ENCODE results near the gene AQP5. TPM values are rescaled to one million over a fixed set of nuclear protein-coding genes. Genes with fewer than 3 reads are reported as not detected.

The AQP5 gene
- total and polyA plus RNA-seq, 2 of the 8 experiments (the other 6 are each of a cell fraction or from before 2014, with no cell fraction given) = 2.5 to 3.2 TPM

- Histone ChIP-seq H3K36me3 (ENCODE audit: control insufficient read depth in 2 of 4, insufficient read depth in 4 of 4, low read length in 3 of 4) (no peaks in the 10 kb centered on the region), H3K4me3 (ENCODE audit: extremely low read depth in 1 of 4, insufficient read depth in 2 of 4, low read depth in 3 of 4, low read length in 4 of 4) (no peak overlapping the region), H3K4me2 (ENCODE audit: insufficient read depth in 1 of 2, low read depth in 2 of 2, low read length in 2 of 2) (no peak overlapping the region), H2AK5ac (ENCODE audit: low read depth, low read length) (no peak overlapping the region), H3K4me1 (replicated peaks in 1 of 4; ENCODE audit: control insufficient read depth in 3 of 4, insufficient read depth in 4 of 4, low read length in 3 of 4) (no peaks in the 10 kb centered on the region; a peak in 1 of 7 replicates), H3K4ac (replicated peaks; ENCODE audit: insufficient read length, low read depth, low read length) (no peak overlapping the region), H3K18ac (ENCODE audit: extremely low read depth, low read length) (no peak overlapping the region), H2BK120ac (replicated peaks; ENCODE audit: low read depth, low read length) (no peak overlapping the region), H4K91ac (replicated peaks; ENCODE audit: insufficient read length, low read length) (no peak overlapping the region), H2BK5ac (ENCODE audit: low read depth, low read length) (no peak overlapping the region), H4K8ac (ENCODE audit: extremely low read depth, insufficient read depth, low read length) (no peak overlapping the region), H3K79me2 (ENCODE audit: control insufficient read depth in 1 of 2, insufficient read depth in 2 of 2, low read length in 2 of 2) (no peaks in the 10 kb centered on the region), H3K14ac (ENCODE audit: insufficient read length) (no peak overlapping the region), H3K27me3 (replicated peaks in 1 of 4; ENCODE audit: control insufficient read depth in 3 of 4, extremely low read depth in 1 of 4, insufficient read depth in 3 of 4, low read length in 3 of 4) (no peaks in the 10 kb centered on the region), H3K23ac (ENCODE audit: insufficient read length) (no peak overlapping the region), H3K79me1 (ENCODE audit: low read depth, low read length) (0 out of 2 replicates have a peak, but pooled peaks cover 1% of the 10 kb centered on the region), H2BK15ac (ENCODE audit: low read length) (no peak overlapping the region), H3K56ac (replicated peaks; ENCODE audit: insufficient read length, low read depth, low read length) (no peak overlapping the region), H3K9me3 (ENCODE audit: insufficient read depth in 2 of 2, low read depth in 1 of 2, low read length in 1 of 2) (no peaks in the 10 kb centered on the region), H4K5ac (ENCODE audit: insufficient read length, low read depth, low read length) (no peak overlapping the region), H2BK12ac (ENCODE audit: low read depth, low read length) (no peak overlapping the region), H2BK20ac (ENCODE audit: low read length) (no peak overlapping the region), H3K27ac (ENCODE audit: low read depth, low read length) (no peak overlapping the region), H2AFZ (ENCODE audit: low read length) (no peak overlapping the region), H4K20me1 (replicated peaks in 1 of 2; ENCODE audit: control insufficient read depth in 1 of 2, insufficient read depth in 2 of 2, low read length in 2 of 2) (peaks cover 0 to 2% of the 10 kb centered on the region in 2 experiments), H3K9ac (replicated peaks in 1 of 4; ENCODE audit: extremely low read depth in 1 of 4, low read depth in 3 of 4, low read length in 3 of 4) (no peak overlapping the region), H3K23me2 (ENCODE audit: low read depth, low read length) (0 out of 2 replicates have a peak, but pooled peaks cover under 1% of the 10 kb centered on the region)
- no peak for TF ChIP-seq TAF7 (optimal IDR thresholded peaks at IDR 0.05; ENCODE audit: borderline replicate concordance, low read depth, low read length)
- TF ChIP-seq BCL11A (IDR thresholded peaks at IDR 0.05; ENCODE audit: low read depth in 2 of 2, low read length in 2 of 2) = no peak
- no peak for TF ChIP-seq SUZ12 (IDR thresholded peaks at IDR 0.05; ENCODE audit: low read length)
- no peak for TF ChIP-seq CBX5 (IDR thresholded peaks at IDR 0.05; ENCODE audit: low read depth, low read length)
- TF ChIP-seq CHD1 (IDR thresholded peaks at IDR 0.05; ENCODE audit: low read depth, low read length) = no peak
- TF ChIP-seq KDM5A (IDR thresholded peaks at IDR 0.05; ENCODE audit: low read length) = no peak
- no peak for TF ChIP-seq RBBP5 (IDR thresholded peaks at IDR 0.05; ENCODE audit: borderline replicate concordance, low read depth, low read length)
- TF ChIP-seq TEAD4 (IDR thresholded peaks at IDR 0.05; ENCODE audit: low read depth, low read length) = no peak
- TF ChIP-seq E2F6 (IDR thresholded peaks at IDR 0.05) = no peak
- TF ChIP-seq SIX5 (IDR thresholded peaks at IDR 0.05; ENCODE audit: low read depth, low read length) = no peak
- TF ChIP-seq FOSL1 (IDR thresholded peaks at IDR 0.05; ENCODE audit: insufficient read depth, low read depth, low read length) = no peak
- CTCF ChIA-PET (ENCODE audit: partially characterized antibody) = interaction anchor here (0.5 to 1.2 kb wide), 3 partner anchors 18 to 46 kb away, joined by 3 read pairs; no protein-coding TSS in a partner anchor
- FAIRE-seq (no peak), DNase-seq (ENCODE audit: low read depth in 1 of 2, low spot score in 2 of 2) (no peak)
- POLR2A ChIA-PET (ENCODE audit: partially characterized antibody) = interaction anchor here (2.0 kb wide), 1 partner anchor 25 kb away, joined by 4 read pairs; no protein-coding TSS in a partner anchor
- WGBS, 2 experiments (ENCODE audit: extremely low coverage in 1 of 2, insufficient coverage in 1 of 2, insufficient read length in 1 of 2, insufficient replicate concordance in 2 of 2, low coverage in 1 of 2, low lambda C conversion rate in 2 of 2, missing lambda C conversion rate in 1 of 2) = 90% methylated on average over 10 of the region's 12 CpGs; no CpG with 5 or more reads in 1 of the 2 experiments
Measured at GRCh38 chr12:49920241-49920914, 41.3 kb upstream of the AQP5 start.

Data from H1 (cell line).